ENCODE measurements around the gene DNAJC13. TPM values are rescaled to one million over a fixed set of nuclear protein-coding genes. Genes with fewer than 3 reads are reported as not detected.
A peak's percentile ranks its signal among the peaks of the same experiment; 100 is the strongest.

The DNAJC13 gene
- total RNA-seq, 4 donors from 2014 or later, result 42.0 to 102 (median 52.1) TPM

GRCh38 chr3:132538072-132538471 lies 120.8 kb downstream of the DNAJC13 start:
- H3K27me3 ChIP-seq, result no peaks in the 10 kb centered on the region
- H3K4me3 ChIP-seq, result no peak overlapping the region
- peak in 1 of 3 donors; percentile 48 for DNase-seq
- H3K27ac ChIP-seq, result no peak overlapping the region
- no peaks in the 10 kb centered on the region for H3K9me3 ChIP-seq
- TF ChIP-seq POLR2A (IDR thresholded peaks at IDR 0.05), result no peak
- no peak for TF ChIP-seq CTCF (IDR thresholded peaks at IDR 0.05)
- peaks cover 0 to 43% (median 0%) of the 10 kb centered on the region in 3 donors for H3K36me3 ChIP-seq
- peaks cover 0 to 4% (median 0%) of the 10 kb centered on the region in 4 donors for H3K4me1 ChIP-seq

- H3K36me3 ChIP-seq, result peaks cover 0 to 29% (median 0%) of the 10 kb centered on the region in 3 donors
- no peaks in the 10 kb centered on the region for H3K27me3 ChIP-seq
- no peaks in the 10 kb centered on the region for H3K9me3 ChIP-seq
- TF ChIP-seq CTCF (IDR thresholded peaks at IDR 0.05), result no peak
- no peak for TF ChIP-seq POLR2A (IDR thresholded peaks at IDR 0.05)
- H3K4me1 ChIP-seq, result peaks cover 0 to 4% (median 0%) of the 10 kb centered on the region in 4 donors
- H3K4me3 ChIP-seq, result no peak overlapping the region
- no peak overlapping the region for H3K27ac ChIP-seq
- no peak for DNase-seq
Measured at GRCh38 chr3:132539681-132540080, 122.4 kb downstream of the DNAJC13 start.

GRCh38 chr3:132542577-132542976 lies 125.3 kb downstream of the DNAJC13 start:
- no peaks in the 10 kb centered on the region for H3K27me3 ChIP-seq
- DNase-seq, result no peak
- H3K27ac ChIP-seq, result no peak overlapping the region
- H3K4me1 ChIP-seq, result no peaks in the 10 kb centered on the region
- H3K36me3 ChIP-seq, result peaks cover 0 to 28% (median 0%) of the 10 kb centered on the region in 3 donors
- no peaks in the 10 kb centered on the region for H3K9me3 ChIP-seq
- TF ChIP-seq CTCF (IDR thresholded peaks at IDR 0.05), result no peak
- no peak for TF ChIP-seq POLR2A (IDR thresholded peaks at IDR 0.05)
- no peak overlapping the region for H3K4me3 ChIP-seq

GRCh38 chr3:132543011-132543739 lies 125.9 kb downstream of the DNAJC13 start:
- Histone ChIP-seq H3K9me3 (no peaks in the 10 kb centered on the region), H3K4me1 (no peaks in the 10 kb centered on the region), H3K27ac (no peak overlapping the region), H3K27me3 (no peaks in the 10 kb centered on the region), H3K36me3 (peaks cover 0 to 25% (median 0%) of the 10 kb centered on the region in 3 donors), H3K4me3 (no peak overlapping the region)
- no peak for DNase-seq
- no peak for TF ChIP-seq POLR2A (IDR thresholded peaks at IDR 0.05)
- no peak for TF ChIP-seq CTCF (IDR thresholded peaks at IDR 0.05)

GRCh38 chr3:132544130-132544529 lies 126.8 kb downstream of the DNAJC13 start:
- TF ChIP-seq CTCF (IDR thresholded peaks at IDR 0.05) (no peak), POLR2A (IDR thresholded peaks at IDR 0.05) (no peak)
- no peak for DNase-seq

More at GRCh38 chr3:132544130-132544529, 126.8 kb downstream of the DNAJC13 start:
- H3K27ac ChIP-seq, result no peak overlapping the region
- H3K4me1 ChIP-seq, result no peaks in the 10 kb centered on the region
- H3K9me3 ChIP-seq, result no peaks in the 10 kb centered on the region
- no peak overlapping the region for H3K4me3 ChIP-seq
- H3K36me3 ChIP-seq, result peaks cover 0 to 16% (median 0%) of the 10 kb centered on the region in 3 donors
- no peaks in the 10 kb centered on the region for H3K27me3 ChIP-seq

Data from Peyer's patch (tissue), 4 donors.